Activated T-cell treated with anti-CD3 and anti-CD28 coated beads for 48 hours (primary cell): ENCODE measurements around the gene ZSWIM6.

Source experiments
- DNase-seq: peaks from one replicate; pipeline ENCODE4 v3.0.0-alpha.2; 2020; ENCODE audit warnings: low read depth

The ZSWIM6 gene

GRCh38 chr5:61447780-61448495 is 115.9 kb downstream of the ZSWIM6 start:
- no peak for DNase-seq

DNA sequence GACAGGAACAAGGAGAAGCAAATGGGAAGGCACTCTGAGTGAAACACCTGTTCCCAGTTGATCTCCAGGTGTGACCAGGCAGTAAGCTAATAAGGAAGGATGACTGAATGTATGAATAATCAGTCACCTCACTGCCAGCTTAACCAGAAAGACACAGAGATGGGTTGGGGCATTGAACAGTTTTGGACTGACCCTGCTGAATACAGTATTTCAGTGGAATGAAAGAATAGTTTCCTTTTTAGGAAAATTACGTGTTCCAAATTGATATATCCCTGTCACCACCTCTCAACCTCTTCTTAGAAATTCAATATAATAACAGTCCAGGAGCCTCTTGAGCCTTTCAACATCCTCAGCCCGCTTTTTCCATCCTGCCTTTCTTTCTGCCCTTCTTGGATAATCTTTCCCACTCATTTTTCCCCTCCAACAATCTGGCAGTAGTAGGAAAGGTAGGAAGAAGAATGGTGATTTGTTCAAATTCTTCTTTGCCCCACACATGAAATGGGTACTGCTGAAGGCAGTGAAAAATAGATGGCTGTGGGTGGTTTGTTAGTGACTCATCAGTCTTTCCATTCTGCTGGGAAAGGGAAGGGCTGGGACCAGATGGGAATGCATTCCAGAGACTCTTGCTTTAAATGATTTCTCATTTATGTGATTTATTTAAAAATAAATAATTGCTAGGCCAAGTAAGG is 117.9 kb downstream of the ZSWIM6 start:
- no peak for DNase-seq

DNA sequence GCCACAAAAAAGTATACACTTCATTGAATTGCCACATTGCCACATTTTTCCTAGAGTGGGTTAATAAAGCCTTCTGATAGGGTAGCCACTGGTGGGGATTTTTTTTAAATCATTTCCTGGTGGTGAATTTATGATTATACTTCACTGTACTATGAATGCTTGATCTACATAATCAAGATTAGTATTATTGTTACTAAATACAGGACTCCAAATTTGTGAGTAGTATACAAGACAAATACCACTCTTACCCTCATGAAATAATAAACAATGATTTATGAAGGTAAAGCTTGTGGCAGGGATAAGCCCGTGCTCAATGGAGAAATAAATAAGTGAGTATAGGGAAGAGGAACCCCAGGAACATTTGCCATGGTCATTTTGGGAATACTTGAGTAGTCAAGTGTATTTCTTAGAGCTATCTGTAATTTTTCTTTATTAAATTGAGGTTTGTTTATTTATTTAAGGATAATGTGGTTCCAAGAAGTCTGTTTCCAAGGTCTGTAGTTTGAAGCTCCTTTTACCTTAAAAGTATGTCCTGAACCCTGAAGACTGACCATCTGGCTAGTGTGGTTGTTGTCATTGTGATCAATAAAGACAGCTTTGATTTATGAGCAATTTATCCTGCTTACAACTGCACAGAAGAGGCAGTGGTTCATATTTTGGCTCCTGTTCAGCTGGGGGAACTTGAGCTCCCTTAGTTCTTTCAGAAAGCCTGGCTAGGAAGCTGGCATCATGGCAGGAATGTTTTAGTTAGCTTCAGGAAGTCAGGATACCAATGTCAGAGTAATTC is 118.6 kb downstream of the ZSWIM6 start:
- no peak for DNase-seq

GRCh38 chr5:61455179-61456006 is 123.3 kb downstream of the ZSWIM6 start:
- no peak for DNase-seq

DNA sequence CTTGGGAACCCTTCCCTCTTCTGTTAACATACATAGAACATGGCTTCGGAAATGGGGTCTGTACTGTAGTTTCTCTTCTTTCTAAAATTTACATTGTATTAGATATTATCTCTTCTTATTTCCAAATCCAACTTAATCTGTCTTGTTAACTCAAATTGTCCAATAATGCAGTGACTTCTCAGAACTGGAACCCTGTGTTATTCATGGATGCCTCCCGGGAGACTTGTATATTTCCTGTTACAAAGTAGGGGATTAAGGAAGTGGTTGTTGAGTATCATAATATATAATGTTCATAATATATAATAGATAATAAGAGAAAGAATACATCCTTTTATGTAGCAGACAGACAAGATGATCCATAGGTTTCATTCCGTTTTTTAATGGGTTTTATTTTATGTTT is 128.4 kb downstream of the ZSWIM6 start:
- DNase-seq: no peak

DNA sequence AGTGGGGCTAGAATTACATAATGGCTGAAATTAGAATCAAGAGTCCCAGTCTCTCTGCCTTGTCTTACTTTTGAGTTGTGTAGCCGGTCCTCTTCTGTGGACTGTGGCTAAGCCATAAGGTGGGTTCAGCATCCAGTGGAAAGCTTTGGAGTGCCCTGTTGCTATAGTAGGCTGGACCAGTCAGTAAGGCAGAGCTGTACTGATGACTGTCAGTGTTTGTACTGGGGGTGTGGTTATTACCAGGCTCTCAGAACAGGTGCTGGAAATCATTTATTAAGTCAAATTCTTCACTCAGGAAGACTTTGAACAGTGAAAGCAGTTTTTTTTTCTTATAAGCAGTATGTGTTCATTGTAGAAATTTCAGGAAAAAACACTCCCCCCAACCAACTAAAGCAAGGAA is 129.4 kb downstream of the ZSWIM6 start:
- DNase-seq: no peak

GRCh38 chr5:61461926-61462325 is 129.9 kb downstream of the ZSWIM6 start:
- no peak for DNase-seq

- DNase-seq: no peak
Observed at GRCh38 chr5:61463596-61463995, 131.5 kb downstream of the ZSWIM6 start.

GRCh38 chr5:61464512-61464911 is 132.5 kb downstream of the ZSWIM6 start:
- no peak for DNase-seq

DNA sequence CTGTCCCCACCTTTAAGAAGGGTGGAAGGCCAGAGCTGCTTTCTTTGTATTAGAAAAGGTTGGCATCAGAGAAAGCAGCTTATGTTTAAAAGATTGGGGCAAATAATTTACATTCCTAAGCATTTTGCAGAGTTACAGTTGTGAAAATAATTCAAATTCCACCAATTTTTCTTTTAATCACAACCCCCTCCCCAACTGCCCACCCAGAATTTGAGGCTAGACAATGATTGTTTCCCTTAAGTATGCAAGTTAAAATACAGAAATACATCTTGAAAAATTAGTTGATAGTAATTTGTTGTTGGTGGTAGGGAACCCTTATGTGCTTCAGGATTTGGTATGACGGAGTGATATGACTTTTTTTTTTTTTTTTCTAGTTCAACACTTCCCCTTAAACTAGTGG is 133.0 kb downstream of the ZSWIM6 start:
- no peak for DNase-seq

DNA sequence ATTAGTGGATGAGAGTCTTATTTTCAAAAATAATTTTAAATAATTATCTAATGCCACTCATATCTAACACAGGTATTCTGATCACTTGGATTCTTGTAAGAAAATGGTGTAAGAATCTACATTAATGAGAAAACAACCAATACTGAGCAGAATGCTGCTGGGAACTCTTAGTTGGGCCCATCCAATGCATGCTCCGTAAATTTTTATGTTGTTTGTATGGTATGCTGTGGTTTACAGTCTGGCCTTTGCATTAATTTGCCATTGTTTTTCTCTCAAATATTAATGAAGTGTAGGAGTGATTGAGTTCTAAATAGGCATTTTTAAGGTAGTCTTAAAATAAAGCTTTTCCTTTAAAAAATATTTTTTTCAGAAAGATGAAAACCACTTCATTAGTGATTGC is 133.4 kb downstream of the ZSWIM6 start:
- DNase-seq: no peak

DNA sequence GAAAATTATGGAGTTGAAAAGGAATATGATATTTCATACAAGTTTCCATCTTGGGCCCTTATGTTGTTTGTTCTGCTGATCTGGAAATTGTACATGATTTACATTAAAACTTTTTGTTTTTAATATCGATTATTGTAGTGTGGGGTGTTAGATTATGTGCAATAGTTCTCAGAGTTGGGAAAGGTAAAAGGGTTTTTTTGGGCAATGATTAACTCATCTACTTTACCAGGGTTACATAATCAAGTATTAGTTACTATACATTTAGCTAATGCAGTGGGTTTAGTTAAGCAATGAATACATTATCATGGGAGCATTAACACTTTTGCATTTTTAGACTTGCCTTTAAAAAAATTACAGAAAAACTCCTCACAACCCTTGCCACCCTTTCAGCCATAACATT is 134.0 kb downstream of the ZSWIM6 start:
- DNase-seq: no peak

- DNase-seq: no peak
Observed at GRCh38 chr5:61467766-61468482, 135.9 kb downstream of the ZSWIM6 start.

DNA sequence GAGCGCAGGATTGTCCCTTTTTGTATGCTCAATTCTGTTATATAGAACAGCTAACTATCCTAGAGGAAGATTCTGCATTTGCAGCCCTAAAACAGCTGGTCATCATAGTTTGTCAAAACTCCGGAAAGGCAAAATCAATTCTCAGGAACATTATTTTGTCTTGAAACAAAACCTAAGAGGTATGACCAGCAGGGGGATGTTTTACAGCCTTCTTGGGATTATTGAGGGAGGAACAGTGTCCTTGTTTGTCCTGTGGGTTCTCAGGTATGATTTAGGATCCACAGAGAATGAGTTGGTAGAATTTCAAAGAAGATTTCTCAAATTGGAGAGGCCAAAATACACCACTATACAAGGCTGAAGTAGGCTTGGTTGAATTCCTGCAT is 136.4 kb downstream of the ZSWIM6 start:
- no peak for DNase-seq

- no peak for DNase-seq
Observed at GRCh38 chr5:61471352-61471751, 139.3 kb downstream of the ZSWIM6 start.

DNA sequence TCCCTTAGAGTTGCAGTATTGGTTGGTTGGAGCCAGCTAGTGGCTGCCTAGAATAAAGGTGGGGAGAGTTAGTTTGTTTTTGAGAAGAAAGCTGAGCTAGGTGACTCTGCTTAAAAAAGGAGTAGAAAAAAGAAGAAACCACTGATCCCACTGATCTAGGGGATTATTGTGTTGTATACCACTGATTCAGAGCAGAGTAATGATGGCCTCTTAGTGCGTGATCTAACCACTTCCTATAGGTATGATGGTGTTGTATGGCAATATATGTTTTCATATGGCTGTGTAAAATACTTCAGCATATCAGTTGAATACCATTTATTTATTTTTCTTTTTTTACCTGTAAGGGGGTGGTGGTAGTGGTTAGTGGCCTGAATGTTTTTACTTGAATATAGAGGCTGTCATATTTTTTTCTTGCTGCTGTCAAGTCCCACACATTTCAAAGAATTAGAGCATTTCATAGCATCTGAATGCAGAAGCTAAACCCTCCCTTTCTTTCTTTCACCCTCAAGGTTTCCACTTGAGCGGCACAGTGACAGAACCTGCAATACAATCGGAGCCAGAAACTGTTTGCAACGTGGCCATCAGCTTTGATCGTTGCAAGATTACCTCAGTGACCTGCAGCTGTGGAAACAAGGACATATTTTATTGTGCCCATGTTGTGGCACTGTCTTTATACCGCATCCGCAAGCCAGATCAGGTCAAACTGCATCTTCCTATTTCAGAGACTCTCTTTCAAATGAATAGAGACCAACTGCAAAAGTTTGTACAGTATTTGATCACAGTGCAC is 140.3 kb downstream of the ZSWIM6 start:
- no peak for DNase-seq

DNA sequence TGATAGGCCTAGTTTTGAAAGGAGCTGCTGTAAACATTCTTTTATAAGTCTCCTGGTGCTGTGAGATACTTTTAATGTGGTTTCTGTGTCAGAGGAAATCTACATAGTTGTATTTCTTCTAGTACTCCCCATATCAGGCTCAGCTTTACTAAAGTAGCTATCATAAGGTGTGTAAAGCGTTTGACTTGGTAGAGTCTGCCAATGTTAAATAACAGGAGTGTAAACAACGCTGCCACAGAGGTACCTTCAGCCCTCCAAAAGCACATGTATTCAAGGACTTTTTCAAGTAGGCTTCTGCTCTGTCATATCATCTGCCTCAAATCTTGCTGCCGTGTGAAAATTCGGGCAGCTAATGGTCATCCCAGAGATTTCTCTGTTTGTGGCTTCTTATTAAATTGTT is 142.7 kb downstream of the ZSWIM6 start:
- no peak for DNase-seq

DNA sequence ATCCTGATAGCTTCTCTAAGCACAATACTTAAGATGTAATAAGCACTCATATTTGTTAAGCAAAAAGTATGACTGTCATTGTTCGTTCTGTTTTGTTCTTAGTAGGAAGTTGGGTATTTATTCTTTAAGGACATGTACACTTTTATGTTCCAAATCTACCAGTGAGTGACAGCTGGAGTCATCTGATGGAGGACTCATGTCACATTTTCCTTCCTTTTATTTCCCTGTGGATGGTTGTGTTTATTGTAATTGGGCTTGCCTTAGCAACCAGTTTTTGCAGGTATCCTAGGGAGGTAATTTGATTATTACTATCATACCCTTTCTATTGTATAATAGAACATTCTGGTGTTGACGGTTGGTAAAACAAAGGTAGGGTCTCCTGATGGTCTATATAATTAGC is 145.7 kb downstream of the ZSWIM6 start:
- DNase-seq: no peak

DNA sequence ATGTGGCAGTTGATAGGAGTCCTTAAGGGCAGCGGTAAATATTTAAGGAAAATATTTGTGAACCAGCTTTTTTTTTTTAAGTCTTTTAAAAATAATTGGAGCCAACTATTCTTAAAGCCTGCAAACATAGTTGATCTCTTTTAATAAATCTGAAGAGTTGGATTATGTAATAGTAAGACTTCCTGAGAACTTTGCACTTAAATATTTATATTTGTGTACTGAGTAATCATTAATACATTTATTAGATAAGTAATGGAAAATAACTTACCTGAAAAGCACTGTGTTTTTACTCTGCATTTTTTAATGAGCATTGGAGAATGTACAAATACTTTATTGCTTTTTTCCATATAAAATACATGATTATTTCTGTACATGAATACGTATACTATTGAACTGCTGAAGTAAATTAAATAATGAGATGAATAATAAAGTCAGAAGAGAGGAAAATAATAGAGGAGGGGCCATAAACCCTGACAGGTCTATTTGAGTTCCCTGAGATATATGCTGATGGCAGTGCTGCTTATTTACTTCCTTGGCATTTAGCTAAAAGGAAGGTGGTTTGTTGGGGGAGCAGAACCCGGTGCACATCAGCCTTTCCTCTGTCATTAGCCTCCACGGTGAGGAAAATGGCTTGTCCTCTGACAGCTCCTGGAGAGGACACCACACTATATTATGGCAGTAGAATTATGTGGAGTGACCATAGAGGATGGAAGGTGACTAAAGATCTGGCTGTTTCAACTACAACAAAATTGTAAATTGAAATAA is 148.0 kb downstream of the ZSWIM6 start:
- no peak for DNase-seq

- DNase-seq: no peak
Observed at GRCh38 chr5:61482980-61483379, 150.9 kb downstream of the ZSWIM6 start.
